HEK293T (cell line): ENCODE data around the gene TFB1M.

Source experiments
- CTCF ChIA-PET: fragments of 350-600 bp; formaldehyde crosslinking; extraction: SDS; loops from one replicate; lab custom pipeline; 2021; ENCODE audit warnings: antibody characterized with exemption, inconsistent platforms; lab: Yijun Ruan, JAX
- POLR2A ChIA-PET: fragments of 350-600 bp; formaldehyde crosslinking; extraction: SDS; loops from one replicate; lab custom pipeline; 2020; ENCODE audit warnings: antibody characterized with exemption, inconsistent platforms; lab: Yijun Ruan, JAX
- DNase-seq: peaks from one replicate; pipeline ENCODE4 v3.0.0; 2012; ENCODE audit warnings: mixed read lengths; ENCODE audit errors: extremely low spot score
- ARNT ChIP-seq: fragments of 450-650 bp; IDR thresholded peaks from 2 replicates; pipeline ENCODE4 v1.6.1; 2017; ENCODE audit warnings: mild to moderate bottlenecking
- BHLHE40 ChIP-seq: fragments of 450-650 bp; IDR thresholded peaks from 2 replicates; pipeline ENCODE4 v1.6.1; 2016; ENCODE audit warnings: mild to moderate bottlenecking, moderate library complexity, borderline replicate concordance
- CTBP1 ChIP-seq: fragments of 450-650 bp; IDR thresholded peaks from 2 replicates; pipeline ENCODE4 v1.6.1; 2016; ENCODE audit warnings: borderline replicate concordance
- ELF4 ChIP-seq: fragments of 450-650 bp; IDR thresholded peaks from 2 replicates; pipeline ENCODE4 v1.6.1; 2017; ENCODE audit warnings: antibody characterized with exemption
- FOXA1 ChIP-seq: fragments of 450-650 bp; IDR thresholded peaks from 2 replicates; pipeline ENCODE4 v1.6.1; 2016; ENCODE audit warnings: mild to moderate bottlenecking
- FOXK2 ChIP-seq: fragments of 450-650 bp; IDR thresholded peaks from 2 replicates; pipeline ENCODE4 v1.6.1; 2016; ENCODE audit warnings: mild to moderate bottlenecking
- FOXM1 ChIP-seq: fragments of 450-650 bp; IDR thresholded peaks from 2 replicates; pipeline ENCODE4 v1.6.1; 2017; ENCODE audit warnings: mild to moderate bottlenecking, borderline replicate concordance
- HDGF ChIP-seq: fragments of 450-650 bp; IDR thresholded peaks from 2 replicates; pipeline ENCODE4 v1.6.1; 2017; ENCODE audit warnings: antibody characterized with exemption, borderline replicate concordance
- L3MBTL2 ChIP-seq: fragments of 450-650 bp; conservative IDR thresholded peaks from 2 replicates; pipeline ENCODE4 v1.6.1; 2016; ENCODE audit warnings: mild to moderate bottlenecking
- LEF1 ChIP-seq: fragments of 450-650 bp; IDR thresholded peaks from 2 replicates; pipeline ENCODE4 v1.6.1; 2017; ENCODE audit warnings: mild to moderate bottlenecking, borderline replicate concordance
- NFRKB ChIP-seq: fragments of 450-650 bp; IDR thresholded peaks from 2 replicates; pipeline ENCODE4 v1.6.1; 2016; ENCODE audit warnings: mild to moderate bottlenecking, moderate library complexity
- PKNOX1 ChIP-seq: fragments of 450-650 bp; IDR thresholded peaks from 2 replicates; pipeline ENCODE4 v1.6.1; 2016
- SP1 ChIP-seq: fragments of 450-650 bp; IDR thresholded peaks from 2 replicates; pipeline ENCODE4 v1.6.1; 2017
- SUZ12 ChIP-seq: fragments of 450-650 bp; IDR thresholded peaks from 2 replicates; pipeline ENCODE4 v1.6.1; 2016; ENCODE audit warnings: mild to moderate bottlenecking
- TARDBP ChIP-seq: fragments of 450-650 bp; IDR thresholded peaks from 2 replicates; pipeline ENCODE4 v1.6.1; 2016
- ZNF384 ChIP-seq: fragments of 450-650 bp; IDR thresholded peaks from 2 replicates; pipeline ENCODE4 v1.6.1; 2016

TFB1M gene

GRCh38 chr6:155291291-155291690 is 23.0 kb downstream of the TFB1M start:
- ChIA-PET POLR2A (no interaction called here), CTCF (interaction anchor here (0.6 kb wide), 1 partner anchor 616 kb away, joined by 4 read pairs; no protein-coding TSS in a partner anchor)
- no peak for DNase-seq
- TF ChIP-seq NFRKB (no peak), L3MBTL2 (no peak), FOXK2 (no peak), SUZ12 (no peak), FOXM1 (no peak), ELF4 (no peak), FOXA1 (no peak), ZNF384 (no peak), SP1 (no peak)

- no peak for DNase-seq
- ChIA-PET POLR2A (no interaction called here), CTCF (no interaction called here)
- TF ChIP-seq SP1 = no peak
- TF ChIP-seq BHLHE40 = no peak
- no peak for TF ChIP-seq LEF1
- no peak for TF ChIP-seq FOXA1
- TF ChIP-seq CTBP1 = no peak
- TF ChIP-seq ARNT = no peak
- TF ChIP-seq FOXM1 = no peak
- no peak for TF ChIP-seq ZNF384
- no peak for TF ChIP-seq HDGF
- TF ChIP-seq PKNOX1 = no peak
Observed at GRCh38 chr6:155290491-155290890, 23.8 kb downstream of the TFB1M start.

- TF ChIP-seq SP1 (no peak), HDGF (no peak), NFRKB (no peak)
- POLR2A ChIA-PET = interaction anchor here (0.7 kb wide), 1 partner anchor 27 kb away, joined by 3 read pairs; no protein-coding TSS in a partner anchor
- CTCF ChIA-PET = interaction anchor here (0.6 to 1.4 kb wide), 3 partner anchors 12 to 284 kb away, joined by 3 to 4 read pairs (median 3); no protein-coding TSS in a partner anchor
- no peak for DNase-seq
Observed at GRCh38 chr6:155287762-155288161, 26.5 kb downstream of the TFB1M start.

- POLR2A ChIA-PET = no interaction called here
- CTCF ChIA-PET = no interaction called here
- DNase-seq = no peak
- no peak for TF ChIP-seq ARNT
Observed at GRCh38 chr6:155284775-155285174, 29.5 kb downstream of the TFB1M start.

- POLR2A ChIA-PET = no interaction called here
- no peak for DNase-seq
- CTCF ChIA-PET = no interaction called here
- no peak for TF ChIP-seq L3MBTL2
- TF ChIP-seq NFRKB = no peak
- no peak for TF ChIP-seq FOXM1
- no peak for TF ChIP-seq SP1
- no peak for TF ChIP-seq ZNF384
- no peak for TF ChIP-seq PKNOX1
- TF ChIP-seq CTBP1 = no peak
- TF ChIP-seq ARNT = no peak
- TF ChIP-seq HDGF = no peak
- no peak for TF ChIP-seq BHLHE40
- TF ChIP-seq LEF1 = no peak
- TF ChIP-seq TARDBP = no peak
- no peak for TF ChIP-seq ELF4
- TF ChIP-seq FOXK2 = no peak
- no peak for TF ChIP-seq FOXA1
Observed at GRCh38 chr6:155278319-155279049, 35.8 kb downstream of the TFB1M start.

GRCh38 chr6:155276638-155277037 is 37.6 kb downstream of the TFB1M start:
- ChIA-PET CTCF (interaction anchor here (0.5 kb wide), 1 partner anchor 1863 kb away, joined by 3 read pairs; no protein-coding TSS in a partner anchor), POLR2A (no interaction called here)
- TF ChIP-seq FOXA1 = no peak
- DNase-seq = no peak

GRCh38 chr6:155275808-155276480 is 38.3 kb downstream of the TFB1M start:
- POLR2A ChIA-PET = no interaction called here
- TF ChIP-seq FOXM1 (no peak), NFRKB (no peak), FOXK2 (no peak), BHLHE40 (no peak), L3MBTL2 (no peak), ELF4 (no peak), LEF1 (no peak), HDGF (no peak), ZNF384 (no peak)
- no peak for DNase-seq
- CTCF ChIA-PET = interaction anchor here (0.5 kb wide), 1 partner anchor 1864 kb away, joined by 3 read pairs; no protein-coding TSS in a partner anchor
